DLD1 (cell line): ENCODE data around the gene ERC2.

Source experiments
- in situ Hi-C: cut with HindIII; loops from 2 replicates; pipeline ENCODE4 v1.10.0; 2017; ENCODE audit warnings: low sequenced_read_pairs

ERC2 gene

GRCh38 chr3:56197259-56197965 is 270.9 kb downstream of the ERC2 start:
- in situ Hi-C loops: no loop called here

DNA sequence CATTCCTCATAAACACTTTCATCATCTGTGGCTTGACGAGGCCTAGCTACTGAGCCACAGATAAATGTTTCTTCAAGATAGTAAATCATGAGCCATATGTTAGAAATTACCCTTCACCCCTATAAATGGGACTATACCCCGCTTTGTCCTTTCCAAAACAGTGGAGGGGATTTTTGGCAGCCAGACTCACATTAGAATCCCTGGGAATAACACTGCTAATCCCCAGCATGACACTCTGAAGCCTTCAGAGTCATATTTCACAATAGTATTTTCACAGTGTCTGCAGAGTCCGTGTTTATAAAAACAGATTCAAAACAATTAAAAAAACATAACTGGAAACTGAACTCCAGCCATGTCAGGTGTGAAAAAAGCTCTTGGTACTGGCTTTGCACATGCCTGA is 271.6 kb downstream of the ERC2 start:
- in situ Hi-C loops: no loop called here

DNA sequence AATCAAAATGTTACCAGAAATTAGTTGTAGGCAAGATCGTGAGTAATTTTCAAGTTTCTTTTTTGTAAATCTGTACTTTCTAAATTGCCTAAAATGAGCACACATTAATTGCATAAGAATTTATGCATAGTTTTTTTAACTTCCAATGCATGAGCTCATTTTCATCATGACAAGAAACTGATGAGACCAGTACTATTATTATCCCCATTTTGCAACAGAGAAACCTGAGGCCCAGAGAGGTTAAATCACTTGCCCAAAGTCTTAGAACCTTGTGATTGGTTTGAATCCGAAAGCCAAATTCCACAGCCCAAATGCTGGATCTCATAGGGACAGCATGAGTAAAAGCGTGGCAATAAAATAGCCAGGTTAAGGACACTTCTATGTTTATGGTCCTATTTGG is 274.7 kb downstream of the ERC2 start:
- in situ Hi-C loops: no loop called here

DNA sequence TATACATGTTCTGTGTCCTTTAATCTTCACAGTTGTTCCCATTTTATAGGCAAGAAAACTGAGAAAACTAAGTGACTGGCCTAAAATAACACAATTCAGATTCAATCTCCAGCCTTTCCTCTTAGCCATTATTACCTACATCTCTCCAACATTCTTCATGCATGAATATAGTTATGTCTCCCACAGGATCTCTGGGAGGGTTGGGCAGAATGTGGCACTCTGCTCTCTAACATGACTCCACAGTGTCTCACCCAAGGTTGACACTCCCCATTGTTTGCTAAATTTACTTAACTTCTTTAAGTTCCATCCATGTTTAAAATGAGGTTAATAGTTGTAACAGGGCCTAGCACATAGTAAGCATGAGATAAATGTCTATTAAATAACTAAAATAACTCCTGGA is 276.3 kb downstream of the ERC2 start:
- in situ Hi-C loops: no loop called here

DNA sequence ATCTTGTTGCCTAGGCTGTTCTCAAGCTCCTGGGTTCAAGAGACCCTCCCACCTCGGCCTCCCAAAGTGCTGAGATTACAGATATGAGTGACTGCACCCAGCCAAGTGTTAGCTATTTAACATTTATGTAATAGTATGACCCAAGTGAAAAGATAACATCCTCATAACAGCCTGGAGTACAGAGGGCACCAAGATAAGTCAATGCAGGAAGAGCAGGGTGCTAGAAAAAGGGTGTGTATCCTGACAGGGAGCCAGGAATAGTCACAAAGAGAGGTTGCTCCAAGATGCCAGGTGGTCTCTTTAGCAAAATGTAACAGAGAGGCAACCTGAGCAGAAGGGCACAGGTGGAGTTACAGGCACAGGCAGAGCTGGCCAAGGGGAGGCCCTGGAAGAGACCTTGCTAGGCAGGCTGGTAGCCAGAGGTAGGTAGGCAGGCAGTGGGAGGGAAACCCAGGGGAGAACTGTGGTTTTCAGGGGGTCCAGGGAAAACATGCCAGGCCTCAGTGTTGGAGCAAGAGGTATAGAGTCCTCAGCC is 277.4 kb downstream of the ERC2 start:
- in situ Hi-C loops: no loop called here

DNA sequence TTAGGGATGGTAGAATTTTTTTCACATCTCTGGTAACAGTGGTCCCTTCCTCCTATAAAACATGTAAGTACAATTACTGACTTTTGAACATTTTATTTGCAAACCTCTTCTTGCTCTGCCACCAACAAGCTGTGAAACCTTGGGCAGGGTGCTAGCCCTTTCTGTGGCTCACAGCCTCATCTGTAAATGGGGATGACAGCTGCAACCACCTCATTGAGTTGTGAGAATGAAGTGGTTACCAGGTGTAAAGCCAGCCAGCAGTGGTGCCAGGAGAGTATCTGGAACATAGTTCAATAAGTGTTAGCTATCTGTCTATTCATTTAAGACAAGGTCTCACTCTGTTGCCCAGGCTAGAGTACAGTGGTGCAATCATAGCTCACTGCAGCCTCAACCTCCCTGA is 278.1 kb downstream of the ERC2 start:
- in situ Hi-C loops: no loop called here

DNA sequence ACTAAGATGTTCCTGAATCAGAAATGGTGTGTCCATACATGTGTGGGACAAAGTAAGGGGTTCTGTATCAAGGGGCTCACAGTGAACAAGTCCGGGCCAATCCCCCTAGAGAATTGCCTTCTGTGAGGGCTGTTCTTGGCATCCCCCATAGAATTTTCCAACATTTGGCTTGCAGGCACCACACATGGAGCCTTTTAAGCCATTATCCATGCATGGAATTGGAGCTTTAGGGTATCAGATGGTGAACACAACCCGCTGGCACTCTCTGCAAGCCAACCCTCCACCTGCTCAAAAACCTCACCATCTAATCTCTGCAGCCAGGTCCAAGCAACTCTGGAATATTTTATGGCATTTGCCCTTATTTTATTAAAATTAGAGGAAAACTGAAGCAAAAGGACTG is 278.7 kb downstream of the ERC2 start:
- in situ Hi-C loops: no loop called here

DNA sequence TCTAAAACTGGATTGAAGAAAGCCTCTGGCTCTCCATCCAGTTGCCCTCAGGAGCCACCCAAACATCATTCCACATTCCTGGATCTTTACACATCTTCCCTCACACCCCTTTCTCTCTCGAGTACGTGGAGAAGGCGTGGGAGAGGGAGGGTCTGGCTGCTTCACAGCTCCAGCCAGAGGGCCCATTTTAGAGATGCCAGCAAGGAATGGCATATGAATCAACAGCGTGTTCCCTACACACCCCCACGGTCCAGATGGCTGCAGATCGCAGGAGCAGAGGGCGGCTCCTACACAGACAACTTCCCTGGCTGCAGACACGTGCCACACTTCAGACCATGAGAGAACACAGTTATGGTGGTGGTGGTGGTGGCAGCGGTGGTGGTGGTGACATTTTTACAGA is 280.1 kb downstream of the ERC2 start:
- in situ Hi-C loops: no loop called here

DNA sequence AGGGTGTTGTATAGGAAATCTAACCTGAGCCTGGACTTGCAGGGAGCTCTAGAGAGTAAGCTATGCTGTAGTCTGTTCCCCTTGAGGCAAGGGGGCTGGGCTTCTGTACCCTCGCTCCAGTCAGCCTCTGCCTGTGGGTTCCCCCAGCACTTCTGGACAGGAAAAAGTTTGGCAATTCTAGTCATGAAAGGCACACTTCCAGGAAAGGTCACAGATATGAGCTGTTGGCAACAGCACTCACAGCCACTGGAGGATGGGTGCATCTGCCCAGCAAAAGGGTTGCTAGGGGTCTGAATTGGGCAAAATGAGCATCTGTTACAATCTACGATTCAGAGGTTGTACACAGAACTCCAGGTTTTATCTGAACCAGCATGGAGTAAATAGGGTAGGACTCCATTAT is 281.2 kb downstream of the ERC2 start:
- in situ Hi-C loops: no loop called here

- in situ Hi-C loops: no loop called here
Observed at GRCh38 chr3:56185827-56186226, 282.4 kb downstream of the ERC2 start.

GRCh38 chr3:56183529-56183928 is 284.7 kb downstream of the ERC2 start:
- in situ Hi-C loops: no loop called here

DNA sequence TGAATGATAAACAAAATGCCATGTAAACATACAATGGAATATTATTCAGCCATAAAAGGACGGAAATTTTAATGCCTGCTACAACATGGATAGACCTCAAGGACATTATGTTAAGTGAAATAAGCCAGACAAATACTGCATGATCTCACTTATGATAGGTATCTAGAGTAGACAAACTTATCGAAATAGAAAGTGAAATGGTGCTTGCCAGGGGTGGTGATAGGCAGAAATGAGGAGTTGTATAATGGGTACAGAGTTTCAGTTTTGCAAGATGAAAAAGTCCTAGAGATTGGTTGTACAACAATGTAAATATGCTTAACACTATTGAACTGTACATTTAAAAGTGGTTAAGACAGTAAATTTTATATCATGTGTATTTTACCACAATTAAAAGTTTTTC is 287.8 kb downstream of the ERC2 start:
- in situ Hi-C loops: no loop called here

GRCh38 chr3:56173601-56174000 is 294.7 kb downstream of the ERC2 start:
- in situ Hi-C loops: no loop called here

DNA sequence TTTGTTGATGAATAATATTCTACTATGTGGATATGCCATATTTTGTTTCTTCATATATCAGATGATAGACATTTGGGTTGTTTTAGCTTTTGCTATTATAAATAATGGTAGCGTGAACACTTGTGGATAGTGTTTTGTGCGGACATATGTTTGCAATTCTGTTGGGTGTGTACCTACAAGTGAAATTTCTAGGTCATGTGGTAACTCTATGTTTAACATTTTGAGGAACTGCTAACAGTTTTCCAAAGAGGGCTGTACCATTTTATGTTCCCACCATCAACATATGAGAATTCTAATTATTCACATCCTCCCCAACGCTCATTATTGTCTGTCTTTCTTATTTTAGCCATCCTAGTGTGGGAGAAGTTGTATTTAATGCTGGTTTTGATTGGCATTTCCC is 303.8 kb downstream of the ERC2 start:
- in situ Hi-C loops: no loop called here

DNA sequence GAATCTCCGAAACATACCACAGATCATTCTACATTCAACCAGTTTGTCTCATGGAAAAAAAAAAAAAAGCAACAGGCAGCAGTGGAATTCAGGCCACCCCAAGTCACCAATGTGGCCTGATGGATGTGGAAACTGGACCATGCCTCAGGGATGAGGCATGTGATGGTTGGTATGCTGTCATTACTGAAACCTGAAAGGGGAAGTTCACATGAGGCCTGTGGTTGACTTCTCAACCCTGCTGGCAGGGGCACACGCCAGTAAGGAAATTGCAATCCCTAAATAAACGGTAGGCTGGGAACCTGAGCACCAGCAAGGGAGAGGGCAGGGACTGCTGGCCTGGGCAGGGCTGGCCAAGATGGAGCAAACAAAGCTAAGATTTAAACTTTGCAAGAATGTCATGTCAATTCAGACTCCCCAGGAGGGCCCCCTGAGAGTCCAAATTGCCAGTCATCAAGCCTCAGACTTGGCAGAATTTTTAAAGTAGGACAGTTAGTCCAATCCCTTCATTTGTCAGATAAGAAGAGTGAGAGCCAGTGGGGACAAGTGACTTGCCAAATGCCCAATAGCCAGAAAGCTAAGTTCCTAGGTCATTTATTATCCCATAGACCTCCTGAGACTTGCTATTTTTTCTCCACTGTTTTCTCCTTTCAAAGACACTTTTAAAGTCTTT is 310.4 kb downstream of the ERC2 start:
- in situ Hi-C loops: no loop called here

DNA sequence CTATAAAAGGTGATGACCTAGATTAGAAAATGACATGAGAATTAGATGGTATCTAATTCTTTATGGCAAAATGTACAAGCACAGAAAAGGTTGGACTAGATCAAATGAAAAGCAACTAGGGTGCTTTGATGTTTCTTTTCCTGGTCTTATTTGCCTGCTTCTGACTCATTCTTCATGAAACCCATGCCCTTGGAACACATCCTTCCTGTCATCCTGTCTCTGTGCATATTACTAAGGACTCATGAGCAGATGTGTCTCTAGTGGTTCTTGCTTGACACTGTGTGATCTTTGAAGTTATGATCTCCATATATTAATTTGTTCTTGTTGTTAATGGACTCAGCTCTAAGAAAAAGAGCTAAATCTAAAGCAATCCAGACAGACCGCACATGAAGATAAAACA is 314.0 kb downstream of the ERC2 start:
- in situ Hi-C loops: no loop called here

GRCh38 chr3:56147354-56147753 is 320.9 kb downstream of the ERC2 start:
- in situ Hi-C loops: no loop called here

- in situ Hi-C loops: no loop called here
Observed at GRCh38 chr3:56145410-56145809, 322.9 kb downstream of the ERC2 start.

DNA sequence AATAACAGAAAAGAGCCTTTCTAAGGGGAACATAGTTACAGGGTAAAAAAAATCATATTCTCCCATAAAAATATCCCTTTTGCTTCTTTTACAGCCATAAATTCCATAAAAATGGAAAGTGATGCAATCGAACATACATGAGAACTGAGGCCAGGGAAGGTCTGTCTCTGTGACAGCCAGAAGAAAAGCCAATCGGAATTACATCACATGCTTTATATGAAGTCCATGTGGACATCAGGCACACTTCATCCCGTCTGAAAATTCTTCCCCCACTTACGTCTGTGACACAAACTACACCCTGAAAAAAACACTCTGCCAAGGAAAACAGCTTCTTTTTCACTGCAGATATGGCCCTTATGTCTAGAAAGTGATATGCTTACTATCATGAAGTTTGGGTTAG is 323.5 kb downstream of the ERC2 start:
- in situ Hi-C loops: no loop called here

- in situ Hi-C loops: no loop called here
Observed at GRCh38 chr3:56137415-56137814, 330.9 kb downstream of the ERC2 start.

DNA sequence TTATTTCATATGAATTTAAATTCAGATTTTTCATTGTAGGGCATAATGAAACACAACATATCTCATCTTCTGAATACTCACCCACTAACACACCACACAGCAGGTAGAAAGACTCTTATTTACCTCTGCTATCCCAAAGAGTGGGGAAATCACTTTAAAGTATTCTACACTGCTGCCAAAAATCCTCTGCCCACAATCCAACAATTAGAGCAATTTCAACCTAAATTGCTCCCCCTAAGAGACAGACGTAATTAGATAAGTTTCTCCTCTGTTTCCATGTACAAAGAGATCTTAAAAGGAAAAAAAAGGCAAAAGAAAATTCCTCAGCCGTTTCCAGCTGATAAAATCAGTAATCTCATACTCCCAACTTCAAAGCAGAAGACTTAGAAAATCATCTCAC is 331.8 kb downstream of the ERC2 start:
- in situ Hi-C loops: no loop called here

GRCh38 chr3:56135941-56136340 is 332.3 kb downstream of the ERC2 start:
- in situ Hi-C loops: no loop called here

- in situ Hi-C loops: no loop called here
Observed at GRCh38 chr3:56133423-56133822, 334.8 kb downstream of the ERC2 start.
